Measurements from ENCODE around the gene ADAMTS17.

GRCh38 chr15:100114571-100114970 is 227.2 kb downstream of the ADAMTS17 start:
- TF ChIP-seq CBX2 (IDR thresholded peaks at IDR 0.05; ENCODE audit: insufficient read depth, low read length, poor library complexity, severe bottlenecking) (no peak), CEBPB (tag; IDR thresholded peaks at IDR 0.05) (no peak), JUN (IDR thresholded peaks at IDR 0.05; ENCODE audit: borderline replicate concordance, low read depth, low read length) (no peak), JUN (CRISPR knock-in tag; IDR thresholded peaks at IDR 0.05; ENCODE audit: borderline replicate concordance) (no peak)
